ENCODE results near the gene OR8D2. TPM values are rescaled to one million over a fixed set of nuclear protein-coding genes. Genes with fewer than 3 reads are reported as not detected.

The OR8D2 gene, protein sequence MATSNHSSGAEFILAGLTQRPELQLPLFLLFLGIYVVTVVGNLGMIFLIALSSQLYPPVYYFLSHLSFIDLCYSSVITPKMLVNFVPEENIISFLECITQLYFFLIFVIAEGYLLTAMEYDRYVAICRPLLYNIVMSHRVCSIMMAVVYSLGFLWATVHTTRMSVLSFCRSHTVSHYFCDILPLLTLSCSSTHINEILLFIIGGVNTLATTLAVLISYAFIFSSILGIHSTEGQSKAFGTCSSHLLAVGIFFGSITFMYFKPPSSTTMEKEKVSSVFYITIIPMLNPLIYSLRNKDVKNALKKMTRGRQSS
- not detected for total RNA-seq

DNA sequence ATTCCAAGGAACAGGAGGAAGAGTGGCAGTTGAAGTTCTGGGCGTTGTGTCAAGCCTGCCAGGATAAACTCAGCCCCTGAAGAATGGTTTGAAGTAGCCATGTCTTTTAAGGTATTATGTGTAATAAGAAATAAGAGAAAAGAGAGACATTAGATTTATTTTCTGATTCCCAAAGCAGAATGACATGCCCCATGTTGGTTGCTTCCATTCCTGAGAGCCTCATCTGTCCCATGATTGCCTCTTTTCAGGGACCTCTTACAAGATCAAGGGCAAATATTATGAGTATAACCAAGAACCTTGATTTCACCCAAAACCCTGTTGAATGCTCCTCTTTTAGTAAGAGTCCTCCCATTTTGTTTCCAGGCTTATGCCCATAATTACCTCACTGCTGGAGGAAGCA is at the start of gene OR8D2:
Gene OR8D2 (minus strand): TSS at position 101 of the 400 bp plus-strand sequence. CDS start 0 bp downstream, at position 101.
- intact Hi-C loops (cut with DNase I; ENCODE audit: low total_unique reads): no loop called here
- TF ChIP-seq POLR2A (IDR thresholded peaks at IDR 0.05): no peak
- TF ChIP-seq, protein P1, sequence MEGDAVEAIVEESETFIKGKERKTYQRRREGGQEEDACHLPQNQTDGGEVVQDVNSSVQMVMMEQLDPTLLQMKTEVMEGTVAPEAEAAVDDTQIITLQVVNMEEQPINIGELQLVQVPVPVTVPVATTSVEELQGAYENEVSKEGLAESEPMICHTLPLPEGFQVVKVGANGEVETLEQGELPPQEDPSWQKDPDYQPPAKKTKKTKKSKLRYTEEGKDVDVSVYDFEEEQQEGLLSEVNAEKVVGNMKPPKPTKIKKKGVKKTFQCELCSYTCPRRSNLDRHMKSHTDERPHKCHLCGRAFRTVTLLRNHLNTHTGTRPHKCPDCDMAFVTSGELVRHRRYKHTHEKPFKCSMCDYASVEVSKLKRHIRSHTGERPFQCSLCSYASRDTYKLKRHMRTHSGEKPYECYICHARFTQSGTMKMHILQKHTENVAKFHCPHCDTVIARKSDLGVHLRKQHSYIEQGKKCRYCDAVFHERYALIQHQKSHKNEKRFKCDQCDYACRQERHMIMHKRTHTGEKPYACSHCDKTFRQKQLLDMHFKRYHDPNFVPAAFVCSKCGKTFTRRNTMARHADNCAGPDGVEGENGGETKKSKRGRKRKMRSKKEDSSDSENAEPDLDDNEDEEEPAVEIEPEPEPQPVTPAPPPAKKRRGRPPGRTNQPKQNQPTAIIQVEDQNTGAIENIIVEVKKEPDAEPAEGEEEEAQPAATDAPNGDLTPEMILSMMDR (IDR thresholded peaks at IDR 0.05): no peak
- H3K4me3 ChIP-seq (ENCODE audit: low read depth, poor library complexity, severe bottlenecking): no peak within 1 kb of the TSS
- no peak for DNase-seq (ENCODE audit: low spot score in 2 of 2)
- 74 to 78% methylated on average over 1 of the region's 1 CpG for WGBS, 2 donors

DNA sequence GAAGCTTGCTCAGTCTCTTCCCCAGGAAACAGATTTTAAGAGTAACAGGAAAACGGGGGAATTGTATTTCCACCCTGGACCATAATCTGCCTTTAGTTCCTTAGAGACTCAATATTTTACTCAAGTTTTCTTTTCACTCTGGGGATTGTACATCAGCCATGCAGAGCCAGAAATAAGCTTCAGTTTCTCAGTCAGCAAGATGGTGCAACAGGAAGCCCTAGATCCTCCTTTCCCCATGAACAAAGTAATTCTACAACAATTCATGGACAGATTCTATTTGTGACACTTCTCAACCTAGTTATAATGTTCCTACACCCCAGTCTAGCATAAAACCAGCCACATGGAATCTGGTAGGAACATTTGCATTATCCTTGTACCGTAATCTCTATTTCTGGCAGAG is 39.6 kb upstream of the OR8D2 start:
- 32 to 33% methylated on average over 2 of the region's 2 CpGs for WGBS, 2 donors
- no peak for TF ChIP-seq POLR2A (IDR thresholded peaks at IDR 0.05)
- TF ChIP-seq, protein P1 (IDR thresholded peaks at IDR 0.05): no peak
- DNase-seq (ENCODE audit: low spot score in 2 of 2): no peak
- intact Hi-C loops (cut with DNase I; ENCODE audit: low total_unique reads): no loop called here
- H3K4me3 ChIP-seq (ENCODE audit: low read depth, poor library complexity, severe bottlenecking): no peak overlapping the region

DNA sequence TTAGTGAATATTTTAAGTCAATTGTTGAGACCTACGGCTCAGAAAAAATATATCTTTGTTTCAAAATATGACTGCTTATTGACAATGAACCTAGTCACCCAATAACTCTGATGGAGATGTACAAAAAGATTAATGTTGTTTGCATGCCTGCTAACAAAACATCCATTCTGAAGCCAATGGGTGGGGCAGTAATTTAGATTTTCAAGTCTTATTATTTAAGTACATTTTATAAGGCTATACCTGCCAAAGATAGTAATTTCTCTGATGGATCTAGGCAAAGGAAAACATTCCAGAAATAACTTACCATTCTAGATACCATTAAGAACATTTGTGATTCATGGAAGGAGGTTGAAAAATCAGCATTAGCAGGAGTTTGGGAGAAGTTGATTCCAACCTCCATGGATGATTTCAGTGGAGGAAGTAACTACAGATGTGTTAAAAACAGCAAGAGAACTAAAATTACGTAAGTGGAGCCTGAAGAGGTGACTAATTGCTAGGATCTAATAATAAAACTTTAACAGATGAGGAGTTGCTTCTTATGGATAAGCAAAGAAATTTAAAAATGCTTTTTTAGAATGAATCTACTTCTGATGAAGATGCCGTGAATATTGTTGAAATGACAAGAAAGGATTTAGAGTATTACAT is 26.4 kb upstream of the OR8D2 start:
- DNase-seq (ENCODE audit: low spot score in 2 of 2): no peak
- TF ChIP-seq, protein P1 (IDR thresholded peaks at IDR 0.05): no peak
- no peak for TF ChIP-seq POLR2A (IDR thresholded peaks at IDR 0.05)
- 37 to 76% methylated on average over 3 of the region's 3 CpGs for WGBS, 2 donors
- intact Hi-C loops (cut with DNase I; ENCODE audit: low total_unique reads): no loop called here
- no peak overlapping the region for H3K4me3 ChIP-seq (ENCODE audit: low read depth, poor library complexity, severe bottlenecking)

DNA sequence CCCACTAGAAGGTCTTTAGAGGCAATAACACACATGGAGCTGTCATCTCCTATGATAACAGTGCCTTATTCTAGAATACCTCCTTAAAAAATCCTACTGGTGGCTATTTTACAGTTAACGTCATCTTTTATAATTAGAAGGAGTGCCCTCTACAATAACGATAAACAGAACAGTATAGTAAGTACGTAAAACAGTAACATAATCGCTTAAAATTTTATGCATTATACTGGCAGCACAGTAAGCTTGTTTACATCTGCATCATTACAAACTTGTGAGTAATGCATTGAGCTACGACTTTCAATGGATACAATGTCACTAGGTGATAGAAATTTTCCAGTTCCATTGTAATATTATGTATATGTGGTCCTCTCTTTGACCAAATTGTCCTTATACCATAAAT is 24.3 kb upstream of the OR8D2 start:
- DNase-seq (ENCODE audit: low spot score in 2 of 2): no peak
- intact Hi-C loops (cut with DNase I; ENCODE audit: low total_unique reads): no loop called here
- 84 to 89% methylated on average over 5 of the region's 5 CpGs for WGBS, 2 donors
- TF ChIP-seq POLR2A (IDR thresholded peaks at IDR 0.05): no peak
- H3K4me3 ChIP-seq (ENCODE audit: low read depth, poor library complexity, severe bottlenecking): no peak overlapping the region

DNA sequence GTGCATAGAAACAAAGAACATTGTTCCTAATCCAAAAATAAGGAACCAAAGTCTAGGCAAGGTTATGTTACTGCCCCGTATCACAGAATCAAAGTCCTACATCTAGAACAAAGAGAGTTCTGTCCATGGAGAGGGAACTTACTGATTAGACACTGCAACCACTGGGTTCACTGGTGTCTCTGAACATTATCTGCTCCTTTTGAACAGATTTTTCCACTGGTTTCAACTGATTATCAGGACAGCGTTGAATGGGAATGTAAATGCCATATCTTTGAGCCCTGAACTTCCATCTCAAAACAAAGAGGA is 20.1 kb upstream of the OR8D2 start:
- no peak for TF ChIP-seq POLR2A (IDR thresholded peaks at IDR 0.05)
- TF ChIP-seq, protein P1 (IDR thresholded peaks at IDR 0.05): no peak
- DNase-seq (ENCODE audit: low spot score in 2 of 2): no peak
- 74 to 75% methylated on average over 2 of the region's 2 CpGs for whole genome bisulfite sequencing, 2 donors
- no peak overlapping the region for H3K4me3 ChIP-seq (ENCODE audit: low read depth, poor library complexity, severe bottlenecking)
- intact Hi-C loops (cut with DNase I; ENCODE audit: low total_unique reads): no loop called here

DNA sequence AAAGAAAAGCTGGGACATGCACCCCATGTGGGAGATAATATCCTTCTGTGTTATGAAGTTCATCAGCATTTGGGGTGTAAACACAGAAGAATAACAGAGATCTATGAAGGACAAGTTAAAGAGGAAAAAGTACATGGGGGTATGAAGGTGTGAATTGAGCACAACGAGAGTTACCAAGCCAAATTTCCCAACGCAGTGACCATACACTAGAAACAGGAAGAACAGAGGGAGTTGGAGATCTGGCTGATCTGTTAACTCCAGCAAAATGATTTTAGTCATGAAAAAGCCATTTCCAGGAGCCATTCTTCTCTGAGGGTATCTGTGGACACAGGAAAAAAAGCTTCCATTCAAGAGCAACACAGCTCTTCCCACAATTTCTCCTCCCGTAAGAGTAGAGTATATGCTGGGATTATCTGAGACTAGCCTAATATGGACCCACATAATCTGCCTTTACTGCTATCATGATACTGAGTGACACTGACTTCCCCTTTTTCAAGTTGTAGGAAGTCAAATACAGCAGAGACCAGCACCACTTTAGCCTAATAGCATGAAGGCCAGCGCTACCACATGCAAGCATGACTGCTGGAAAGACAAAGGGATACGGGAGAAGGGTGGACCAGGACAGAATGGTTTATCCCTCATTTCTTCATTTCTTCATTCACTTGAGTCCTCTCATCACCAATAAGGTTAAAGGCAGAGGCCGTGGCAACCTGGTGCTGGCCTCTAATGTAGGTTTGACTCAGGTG is 19.6 kb upstream of the OR8D2 start:
- no peak for TF ChIP-seq POLR2A (IDR thresholded peaks at IDR 0.05)
- TF ChIP-seq, protein P1 (IDR thresholded peaks at IDR 0.05): no peak

More for the DNA sequence above, 19.6 kb upstream of the OR8D2 start:
- DNase-seq (ENCODE audit: low spot score in 2 of 2): no peak
- 69 to 73% methylated on average over 6 of the region's 6 CpGs for WGBS, 2 donors
- H3K4me3 ChIP-seq (ENCODE audit: low read depth, poor library complexity, severe bottlenecking): no peak overlapping the region
- intact Hi-C loops (cut with DNase I; ENCODE audit: low total_unique reads): no loop called here

All from lower leg skin (tissue), 4 donors.